ENCODE data around the gene MAD1L1.

The MAD1L1 gene

GRCh38 chr7:1945558-1945957 is 287.2 kb downstream of the MAD1L1 start:
- DNase-seq (ENCODE audit: low read depth in 1 of 2, low spot score in 1 of 2): no peak

- no peak for DNase-seq (ENCODE audit: low read depth in 1 of 2, low spot score in 1 of 2)
Measured at GRCh38 chr7:1944619-1945210, 288.0 kb downstream of the MAD1L1 start.

- DNase-seq (ENCODE audit: low read depth in 1 of 2, low spot score in 1 of 2): no peak
Measured at GRCh38 chr7:1943933-1944618, 288.7 kb downstream of the MAD1L1 start.

- DNase-seq (ENCODE audit: low read depth in 1 of 2, low spot score in 1 of 2): no peak
Measured at GRCh38 chr7:1943326-1943725, 289.4 kb downstream of the MAD1L1 start.

- DNase-seq (ENCODE audit: low read depth in 1 of 2, low spot score in 1 of 2): no peak
Measured at GRCh38 chr7:1942941-1943289, 289.8 kb downstream of the MAD1L1 start.

- no peak for DNase-seq (ENCODE audit: low read depth in 1 of 2, low spot score in 1 of 2)
Measured at GRCh38 chr7:1942243-1942940, 290.4 kb downstream of the MAD1L1 start.

- DNase-seq (ENCODE audit: low read depth in 1 of 2, low spot score in 1 of 2): no peak
Measured at GRCh38 chr7:1941464-1942242, 291.1 kb downstream of the MAD1L1 start.

- no peak for DNase-seq (ENCODE audit: low read depth in 1 of 2, low spot score in 1 of 2)
Measured at GRCh38 chr7:1940863-1941262, 291.9 kb downstream of the MAD1L1 start.

- peak; percentile 60 to 79 for DNase-seq (ENCODE audit: low read depth in 1 of 2, low spot score in 1 of 2)
Measured at GRCh38 chr7:1940402-1940786, 292.4 kb downstream of the MAD1L1 start.

GRCh38 chr7:1939434-1940401 is 293.0 kb downstream of the MAD1L1 start:
- DNase-seq (ENCODE audit: low read depth in 1 of 2, low spot score in 1 of 2): no peak

GRCh38 chr7:1938788-1939433 is 293.8 kb downstream of the MAD1L1 start:
- no peak for DNase-seq (ENCODE audit: low read depth in 1 of 2, low spot score in 1 of 2)

GRCh38 chr7:1937252-1937605 is 295.5 kb downstream of the MAD1L1 start:
- DNase-seq (ENCODE audit: low read depth in 1 of 2, low spot score in 1 of 2): no peak

GRCh38 chr7:1936531-1937251 is 296.1 kb downstream of the MAD1L1 start:
- DNase-seq (ENCODE audit: low read depth in 1 of 2, low spot score in 1 of 2): no peak

GRCh38 chr7:1936006-1936310 is 296.8 kb downstream of the MAD1L1 start:
- no peak for DNase-seq (ENCODE audit: low read depth in 1 of 2, low spot score in 1 of 2)

- no peak for DNase-seq (ENCODE audit: low read depth in 1 of 2, low spot score in 1 of 2)
Measured at GRCh38 chr7:1935176-1936005, 297.4 kb downstream of the MAD1L1 start.

GRCh38 chr7:1934756-1935155 is 298.0 kb downstream of the MAD1L1 start:
- DNase-seq (ENCODE audit: low read depth in 1 of 2, low spot score in 1 of 2): no peak

- no peak for DNase-seq (ENCODE audit: low read depth in 1 of 2, low spot score in 1 of 2)
Measured at GRCh38 chr7:1934017-1934416, 298.7 kb downstream of the MAD1L1 start.

GRCh38 chr7:1933066-1933750 is 299.5 kb downstream of the MAD1L1 start:
- no peak for DNase-seq (ENCODE audit: low read depth in 1 of 2, low spot score in 1 of 2)
